HCT116 (cell line): Measurements from ENCODE around the gene DOCK2.

ENCODE experiments used
- CEBPB ChIP-seq: IDR thresholded peaks from 2 replicates; pipeline ENCODE4 v1.6.1; 2012; ENCODE audit warnings: low read depth
- CTCF ChIP-seq, 3 experiments: fragments of 200-600 bp in 1 of 3; sonication (generic) in 1 of 3; IDR thresholded peaks in 2 of 3; conservative IDR thresholded peaks in 1 of 3; 2 replicates each; pipeline ENCODE4 v1.5.1; 2012 to 2017; ENCODE audit warnings: low read depth in 2 of 3, low read length in 2 of 3, antibody characterized with exemption in 1 of 3, borderline replicate concordance in 1 of 3, control low read depth in 1 of 3, mild to moderate bottlenecking in 1 of 3, mixed read lengths in 1 of 3, mixed run types in 1 of 3, moderate library complexity in 1 of 3; ENCODE audit not compliant: insufficient read depth in 1 of 3
- EGR1 ChIP-seq: IDR thresholded peaks from 2 replicates; pipeline ENCODE4 v1.6.1; 2012; ENCODE audit warnings: low read depth
- EZH2phosphoT487 ChIP-seq: fragments of 200-600 bp; IDR thresholded peaks from 2 replicates; pipeline ENCODE4 v1.6.1; 2018; ENCODE audit warnings: antibody characterized with exemption, borderline replicate concordance
- FOSL1 ChIP-seq: IDR thresholded peaks from 2 replicates; pipeline ENCODE4 v1.6.1; 2012; ENCODE audit warnings: low read depth
- JUND ChIP-seq: IDR thresholded peaks from 2 replicates; pipeline ENCODE4 v1.6.1; 2012
- MAX ChIP-seq: IDR thresholded peaks from 2 replicates; pipeline ENCODE4 v1.6.1; 2012
- POLR2A ChIP-seq: IDR thresholded peaks from 2 replicates; pipeline ENCODE4 v1.7.0; 2011; ENCODE audit warnings: borderline replicate concordance; ENCODE audit not compliant: insufficient read depth, insufficient read length; ENCODE audit errors: extremely low read depth
- POLR2AphosphoS5 ChIP-seq: IDR thresholded peaks from 2 replicates; pipeline ENCODE4 v1.6.1; 2011; ENCODE audit warnings: mild to moderate bottlenecking, low read depth, low read length, moderate library complexity
- YY1 ChIP-seq: IDR thresholded peaks from 2 replicates; pipeline ENCODE4 v1.6.1; 2011; ENCODE audit warnings: low read length, low read depth, moderate library complexity, mild to moderate bottlenecking; ENCODE audit not compliant: insufficient replicate concordance; ENCODE audit errors: extremely low read depth

- no peak for TF ChIP-seq POLR2AphosphoS5
- TF ChIP-seq JUND = no peak
- TF ChIP-seq CEBPB = no peak
- TF ChIP-seq CTCF (IDR thresholded peaks at IDR 0.05 in 2 of 3, conservative IDR thresholded peaks at IDR 0.05 in 1 of 3; ENCODE audit: borderline replicate concordance in 1 of 3, insufficient read depth in 1 of 3, low read depth in 2 of 3, low read length in 2 of 3) = no peak
- no peak for TF ChIP-seq POLR2A
- no peak for TF ChIP-seq YY1
- no peak for TF ChIP-seq MAX
- no peak for TF ChIP-seq EZH2phosphoT487
- no peak for TF ChIP-seq FOSL1
- no peak for TF ChIP-seq EGR1
These were observed 14.5 kb downstream of the DOCK2 start for GRCh38 chr5:169651526-169651925.
